ENCODE measurements around the gene GCK. TPM values are rescaled to one million over a fixed set of nuclear protein-coding genes. Genes with fewer than 3 reads are reported as not detected.

The GCK gene
- total and polyA plus RNA-seq, 2 of the 13 experiments (the other 11 are each of a cell fraction or from before 2014, with no cell fraction given): not detected

DNA sequence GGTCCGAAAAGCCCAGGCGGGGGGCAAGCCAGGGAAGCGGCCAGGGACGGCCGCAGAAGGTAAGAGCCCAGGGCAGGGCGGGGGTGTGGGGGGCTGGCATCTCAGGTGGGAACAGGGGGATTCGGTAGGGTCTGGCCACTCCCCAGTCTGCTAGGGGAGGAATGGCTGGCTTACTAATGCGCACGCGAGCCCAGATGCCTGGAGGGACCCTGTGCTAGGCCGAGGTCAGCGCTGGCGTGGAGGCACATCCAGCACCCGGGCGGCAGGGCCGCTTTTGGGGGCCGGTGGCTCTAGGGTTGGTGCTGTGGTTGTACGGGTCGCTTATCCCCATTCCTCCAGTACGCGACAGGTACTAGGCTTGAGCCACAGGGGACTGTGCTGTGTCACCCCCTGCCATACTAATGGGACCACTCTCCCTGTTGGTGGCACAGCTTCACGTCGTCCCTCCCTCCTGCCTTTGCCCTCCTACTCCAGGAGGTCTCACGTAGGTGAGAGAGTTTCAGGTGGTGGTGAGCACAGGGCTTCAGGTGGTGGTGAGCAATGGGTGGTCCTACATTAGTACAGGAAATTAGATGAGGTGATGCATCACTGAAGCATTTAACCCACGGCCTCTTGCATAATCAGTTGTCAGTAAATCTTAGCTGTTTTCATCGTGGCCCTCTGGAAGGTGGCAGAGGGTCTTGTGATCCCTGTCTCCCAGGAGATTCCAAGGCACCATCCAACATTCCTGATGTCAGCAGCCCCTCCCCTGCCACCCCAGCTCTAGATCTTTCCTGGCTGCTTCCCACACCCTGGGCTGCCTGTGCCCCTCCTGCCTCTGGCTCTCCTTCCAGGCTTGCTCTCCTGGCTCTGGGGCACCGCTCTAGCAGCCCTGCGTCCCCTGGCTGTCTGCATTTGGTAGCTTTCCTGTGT, 84.1 kb downstream of the GCK start:
- BruUV-seq (replicated peaks): no TSS peak
- DNase-seq (ENCODE audit: low spot score) (no peak), FAIRE-seq (no peak), ATAC-seq (no peak)
- H3K36me3 ChIP-seq (replicated peaks in 1 of 2; ENCODE audit: control insufficient read depth in 1 of 2, insufficient read depth in 2 of 2, low read length in 2 of 2): no peaks in the 10 kb centered on the region
- TF ChIP-seq ZNF10 (CRISPR knock-in tag; IDR thresholded peaks at IDR 0.05; ENCODE audit: borderline replicate concordance, low read depth) (no peak), CEBPB (IDR thresholded peaks at IDR 0.05; ENCODE audit: borderline replicate concordance, low read depth, low read length) (peak; percentile 17; the same call in 1 of the 2 replicates)
- H3K27me3 ChIP-seq (ENCODE audit: control insufficient read depth in 1 of 2, insufficient read depth in 2 of 2, low read length in 2 of 2): peaks cover 10 to 46% of the 10 kb centered on the region in 2 experiments; a peak in 4 of 5 replicates
- 54% methylated on average over 13 of the region's 28 CpGs for WGBS (ENCODE audit: low lambda C conversion rate)
- ChIA-PET POLR2A (no interaction called here), CTCF (ENCODE audit: low intra/inter-chr PET ratio, low total read pairs) (no interaction called here)
- no peak overlapping the region for H3K9ac ChIP-seq (ENCODE audit: insufficient read depth, low read depth, low read length)
- H3K4me3 ChIP-seq (replicated peaks in 1 of 3; ENCODE audit: insufficient read depth in 1 of 3, low read depth in 2 of 3, low read length in 3 of 3): no peak overlapping the region
- peaks cover 30% of the 10 kb centered on the region for H3K4me1 ChIP-seq (ENCODE audit: insufficient read depth, low read length)
- no peaks in the 10 kb centered on the region for H4K20me1 ChIP-seq (ENCODE audit: insufficient read depth, low read length)
- H2AFZ ChIP-seq (ENCODE audit: low read length): no peak overlapping the region
- H3K27ac ChIP-seq (ENCODE audit: extremely low read length, insufficient read depth, low read length): no peak overlapping the region
- intact Hi-C loops (cut with micrococcal nuclease; ENCODE audit: unreplicated experiment): no loop called here
- in situ Hi-C loops (cut with HindIII; ENCODE audit: extremely low pct_ligation_motif_present, low pct_unique_long_range_greater_than_20kb): no loop called here
- no peaks in the 10 kb centered on the region for H3K9me3 ChIP-seq (ENCODE audit: low read length)
- no peak overlapping the region for H3K4me2 ChIP-seq (ENCODE audit: low read depth, low read length)
- H3K79me2 ChIP-seq (ENCODE audit: insufficient read depth, low read length): no peaks in the 10 kb centered on the region

DNA sequence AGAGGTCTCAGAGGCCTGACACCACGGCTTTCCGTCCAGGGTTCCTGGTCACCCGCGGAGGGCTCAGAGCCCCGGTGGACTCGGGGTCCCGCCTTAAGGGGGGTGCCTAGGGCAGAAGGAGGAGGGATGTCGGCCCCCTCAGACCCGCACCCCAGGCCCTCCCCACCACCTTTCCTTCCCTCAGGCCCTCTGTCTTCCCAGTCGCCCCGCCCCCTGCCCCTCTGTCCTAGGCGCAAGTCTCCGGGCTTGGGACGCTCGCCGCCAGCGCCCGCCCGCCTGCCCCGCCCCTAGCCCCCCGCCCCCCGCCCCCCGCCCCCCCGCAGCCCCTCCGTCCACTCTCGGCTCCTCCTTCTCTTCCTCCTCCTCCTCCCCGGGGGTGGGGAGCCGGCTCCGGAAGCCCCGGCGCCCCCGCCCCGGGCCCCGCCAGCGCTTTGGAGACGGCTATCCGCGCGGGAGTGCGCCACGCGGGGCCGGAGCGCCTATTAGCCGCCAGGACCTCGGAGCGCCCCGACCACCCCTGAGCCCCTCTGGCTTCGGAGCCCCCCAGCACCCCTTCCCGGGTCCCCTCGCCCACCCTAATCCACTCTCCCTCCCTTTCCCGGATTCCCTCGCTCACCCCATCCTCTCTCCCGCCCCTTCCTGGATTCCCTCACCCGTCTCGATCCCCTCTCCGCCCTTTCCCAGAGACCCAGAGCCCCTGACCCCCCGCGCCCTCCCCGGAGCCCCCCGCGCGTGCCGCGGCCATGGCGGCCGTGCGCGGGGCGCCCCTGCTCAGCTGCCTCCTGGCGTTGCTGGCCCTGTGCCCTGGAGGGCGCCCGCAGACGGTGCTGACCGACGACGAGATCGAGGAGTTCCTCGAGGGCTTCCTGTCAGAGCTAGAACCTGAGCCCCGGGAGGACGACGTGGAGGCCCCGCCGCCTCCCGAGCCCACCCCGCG, 85.0 kb downstream of the GCK start, which contains the start of gene AEBP1:
TSS of gene AEBP1 (plus strand) at position 423 of the 937 bp plus-strand sequence. CDS start at position 744, 321 bp downstream.
- 64% methylated on average over 72 of the region's 87 CpGs for WGBS (ENCODE audit: low lambda C conversion rate)
- intact Hi-C loops (cut with micrococcal nuclease; ENCODE audit: unreplicated experiment): no loop called here
- H3K9me3 ChIP-seq (ENCODE audit: low read length): no peaks in the 10 kb centered on the region
- no peaks in the 10 kb centered on the region for H3K36me3 ChIP-seq (replicated peaks in 1 of 2; ENCODE audit: control insufficient read depth in 1 of 2, insufficient read depth in 2 of 2, low read length in 2 of 2)
- ChIA-PET CTCF (ENCODE audit: low intra/inter-chr PET ratio, low total read pairs) (no interaction called here), POLR2A (no interaction called here)
- H3K4me2 ChIP-seq (ENCODE audit: low read depth, low read length): no peak within 1 kb of the TSS
- no peak within 1 kb of the TSS for H3K9ac ChIP-seq (ENCODE audit: insufficient read depth, low read depth, low read length)
- H3K4me3 ChIP-seq (replicated peaks in 1 of 3; ENCODE audit: insufficient read depth in 1 of 3, low read depth in 2 of 3, low read length in 3 of 3): no peak within 1 kb of the TSS
- DNase-seq (ENCODE audit: low spot score) (no peak), FAIRE-seq (no peak), ATAC-seq (no peak)
- peaks cover 10 to 45% of the 10 kb centered on the region in 2 experiments; a peak in 4 of 5 replicates for H3K27me3 ChIP-seq (ENCODE audit: control insufficient read depth in 1 of 2, insufficient read depth in 2 of 2, low read length in 2 of 2)
- H3K27ac ChIP-seq (ENCODE audit: extremely low read length, insufficient read depth, low read length): no peak within 1 kb of the TSS
- in situ Hi-C loops (cut with HindIII; ENCODE audit: extremely low pct_ligation_motif_present, low pct_unique_long_range_greater_than_20kb): no loop called here
- TF ChIP-seq ZKSCAN5 (CRISPR knock-in tag; IDR thresholded peaks at IDR 0.05) (no peak), ZNF468 (CRISPR knock-in tag; IDR thresholded peaks at IDR 0.05) (no peak), ZNF292 (CRISPR knock-in tag; IDR thresholded peaks at IDR 0.05; ENCODE audit: borderline replicate concordance, low read depth) (no peak), SMC3 (IDR thresholded peaks at IDR 0.05; ENCODE audit: low read length) (no peak), ERF (CRISPR knock-in tag; IDR thresholded peaks at IDR 0.05) (no peak), SMARCC2 (IDR thresholded peaks at IDR 0.05) (no peak), ZFP90 (CRISPR knock-in tag; IDR thresholded peaks at IDR 0.05; ENCODE audit: borderline replicate concordance) (no peak), PAX8 (CRISPR knock-in tag; IDR thresholded peaks at IDR 0.05; ENCODE audit: borderline replicate concordance) (no peak)
- BruUV-seq (replicated peaks): no TSS peak
- H3K79me2 ChIP-seq (ENCODE audit: insufficient read depth, low read length): no peaks in the 10 kb centered on the region
- no peak within 1 kb of the TSS for H2AFZ ChIP-seq (ENCODE audit: low read length)
- peaks cover 39% of the 10 kb centered on the region for H3K4me1 ChIP-seq (ENCODE audit: insufficient read depth, low read length)
- H4K20me1 ChIP-seq (ENCODE audit: insufficient read depth, low read length): no peaks in the 10 kb centered on the region

All from HepG2 (cell line).